HG03095 (cell line): ENCODE data around the gene FN1.
A peak's percentile ranks its signal among the peaks of the same experiment; 100 is the strongest.
"Not testable (repeated sequence)": the region's sequence is repeated elsewhere in the genome, so short reads cannot be mapped to it uniquely, and the experiment has no call there.

Experiments used
- ATAC-seq: cut with Tn5 transposase; IDR thresholded peaks from one replicate; pipeline ENCODE4 v1.9.1; 2021; ENCODE audit warnings: moderate library complexity; ENCODE audit not compliant: unreplicated experiment

Gene FN1

GRCh38 chr2:215369181-215369760 is 66.6 kb downstream of the FN1 start:
- no peak for ATAC-seq

GRCh38 chr2:215368493-215368809 is 67.4 kb downstream of the FN1 start:
- ATAC-seq = no peak

DNA sequence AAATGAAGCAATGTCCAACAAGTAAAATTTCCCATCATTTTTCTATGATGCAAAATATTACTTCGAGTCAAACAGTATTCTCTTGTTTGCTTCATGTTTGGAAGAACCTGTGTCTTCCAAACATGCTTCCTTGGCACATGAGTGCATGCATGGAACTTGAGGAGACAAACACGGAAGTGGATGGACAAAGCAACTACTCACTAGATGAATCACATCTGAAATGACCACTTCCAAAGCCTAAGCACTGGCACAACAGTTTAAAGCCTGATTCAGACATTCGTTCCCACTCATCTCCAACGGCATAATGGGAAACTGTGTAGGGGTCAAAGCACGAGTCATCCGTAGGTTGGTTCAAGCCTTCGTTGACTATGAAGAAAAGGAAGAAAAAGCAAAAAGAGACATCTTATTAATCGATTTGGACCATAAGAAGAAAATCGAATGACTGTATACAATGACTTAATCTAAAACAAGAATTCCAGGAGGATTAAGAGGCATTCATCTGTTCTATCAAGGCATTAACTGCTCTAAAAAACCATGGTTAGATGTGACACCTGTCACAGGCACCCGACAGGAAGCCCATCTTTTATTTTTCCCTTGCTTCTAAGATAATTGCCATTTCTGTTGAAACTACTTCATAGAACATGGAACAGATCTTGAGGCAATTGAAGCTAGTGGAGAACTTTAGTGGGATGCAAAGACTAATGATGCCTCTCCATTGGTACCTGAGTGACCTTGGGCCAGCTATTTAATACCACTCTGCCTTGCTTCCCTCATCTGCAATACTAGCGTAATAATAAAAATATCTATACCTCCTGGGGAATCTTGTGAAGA is 68.0 kb downstream of the FN1 start:
- ATAC-seq = no peak

GRCh38 chr2:215366440-215367032 is 69.3 kb downstream of the FN1 start:
- ATAC-seq = no peak

DNA sequence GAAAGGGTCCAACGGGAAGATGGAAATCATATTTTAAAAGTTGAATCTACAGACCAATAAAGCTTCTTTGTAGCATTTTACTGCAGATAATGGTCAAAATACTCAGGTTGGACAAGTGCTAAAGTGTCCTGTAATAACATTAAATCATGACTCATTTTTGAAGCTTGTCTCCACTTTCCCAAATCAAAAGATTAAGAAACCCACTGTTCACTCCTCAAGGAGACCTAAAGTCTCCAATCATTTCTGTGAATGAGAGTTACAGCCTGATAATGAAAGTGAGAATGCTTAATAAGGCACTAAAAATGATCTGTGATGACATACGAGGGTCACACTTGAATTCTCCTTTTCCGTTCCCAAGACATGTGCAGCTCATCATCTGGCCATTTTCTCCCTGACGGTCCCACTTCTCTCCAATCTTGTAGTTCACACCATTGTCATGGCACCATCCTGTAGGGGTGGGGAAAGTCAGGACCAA is 70.6 kb downstream of the FN1 start:
- ATAC-seq = peak; percentile 47

DNA sequence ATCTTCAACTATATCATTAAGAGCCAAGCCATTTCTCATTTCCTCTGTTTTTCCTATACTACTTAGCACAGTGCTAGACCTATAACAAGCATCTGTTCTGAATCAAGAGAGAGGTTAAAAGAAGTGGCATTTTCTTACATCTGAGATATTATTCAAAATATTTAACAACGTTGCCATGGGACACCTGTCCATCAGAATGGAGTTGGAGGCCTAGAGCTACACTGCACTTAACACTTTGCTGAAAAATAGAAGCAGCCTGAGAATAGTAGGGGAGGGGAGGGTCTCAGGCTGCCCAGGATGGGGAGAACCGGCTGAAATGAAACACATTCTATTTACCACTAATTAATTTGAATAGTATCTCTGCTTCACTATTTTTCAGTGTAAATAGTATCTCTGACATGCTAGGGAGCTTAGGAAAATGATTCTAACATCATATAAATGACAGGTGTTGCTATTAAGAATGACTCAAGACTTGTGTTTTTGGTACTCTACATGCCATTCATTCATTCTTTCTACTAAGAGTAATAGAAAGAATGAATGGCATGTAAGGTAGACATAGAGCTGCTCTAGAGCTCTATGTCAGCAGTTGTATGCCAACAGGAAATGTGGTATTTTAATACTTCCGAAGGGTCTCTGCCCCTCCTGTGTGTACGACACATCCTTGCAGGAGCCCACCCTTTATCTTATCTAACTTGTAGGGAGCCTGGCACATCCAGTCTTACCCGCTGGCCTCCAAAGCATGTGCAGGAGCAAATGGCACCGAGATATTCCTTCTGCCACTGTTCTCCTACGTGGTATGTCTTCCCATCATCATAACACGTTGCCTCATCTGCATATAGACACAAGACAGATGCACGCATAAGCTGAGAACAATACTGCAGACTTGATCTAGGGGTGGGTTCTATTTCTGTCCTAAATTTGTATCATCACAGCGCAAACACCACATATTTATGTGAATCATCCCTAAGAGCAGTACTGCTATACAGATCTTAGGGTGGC is 71.4 kb downstream of the FN1 start:
- ATAC-seq = no peak

- ATAC-seq = no peak
Measured at GRCh38 chr2:215363461-215364156, 72.3 kb downstream of the FN1 start.

DNA sequence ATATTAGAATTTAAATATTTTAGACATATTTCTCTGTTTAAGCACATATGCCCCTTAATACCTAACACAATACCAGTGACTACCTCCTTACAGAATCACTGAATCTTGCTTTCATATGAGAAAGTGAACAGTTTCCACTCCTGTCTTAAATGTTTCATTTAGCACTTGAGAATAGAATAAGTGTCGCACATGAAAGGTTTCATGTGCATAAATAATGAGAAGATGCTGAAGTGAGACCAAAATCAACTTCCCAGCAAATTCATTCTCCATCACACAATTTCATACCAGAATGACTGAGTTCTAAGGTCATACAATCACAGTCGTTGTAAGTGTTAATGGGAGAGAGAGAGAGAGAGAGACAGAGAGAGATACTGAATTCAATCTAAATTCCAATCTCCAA is 72.8 kb downstream of the FN1 start:
- no peak for ATAC-seq

DNA sequence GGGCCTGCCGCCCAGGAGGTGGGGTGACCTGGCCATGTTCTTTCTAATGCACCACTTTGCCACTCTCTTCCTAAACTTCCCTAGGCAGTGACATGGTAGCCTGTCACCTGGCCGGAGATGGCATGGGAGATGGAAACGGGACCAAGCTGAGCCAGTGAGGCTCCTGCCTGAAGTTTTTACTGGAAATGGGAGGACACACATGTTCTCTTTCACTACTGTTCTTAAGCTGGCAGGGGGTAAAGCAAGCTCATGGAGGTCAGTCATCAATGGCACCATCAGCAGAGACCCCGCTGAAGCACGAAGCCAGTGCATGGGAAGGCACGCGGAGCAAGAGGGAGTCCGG is 73.3 kb downstream of the FN1 start:
- ATAC-seq = no peak

DNA sequence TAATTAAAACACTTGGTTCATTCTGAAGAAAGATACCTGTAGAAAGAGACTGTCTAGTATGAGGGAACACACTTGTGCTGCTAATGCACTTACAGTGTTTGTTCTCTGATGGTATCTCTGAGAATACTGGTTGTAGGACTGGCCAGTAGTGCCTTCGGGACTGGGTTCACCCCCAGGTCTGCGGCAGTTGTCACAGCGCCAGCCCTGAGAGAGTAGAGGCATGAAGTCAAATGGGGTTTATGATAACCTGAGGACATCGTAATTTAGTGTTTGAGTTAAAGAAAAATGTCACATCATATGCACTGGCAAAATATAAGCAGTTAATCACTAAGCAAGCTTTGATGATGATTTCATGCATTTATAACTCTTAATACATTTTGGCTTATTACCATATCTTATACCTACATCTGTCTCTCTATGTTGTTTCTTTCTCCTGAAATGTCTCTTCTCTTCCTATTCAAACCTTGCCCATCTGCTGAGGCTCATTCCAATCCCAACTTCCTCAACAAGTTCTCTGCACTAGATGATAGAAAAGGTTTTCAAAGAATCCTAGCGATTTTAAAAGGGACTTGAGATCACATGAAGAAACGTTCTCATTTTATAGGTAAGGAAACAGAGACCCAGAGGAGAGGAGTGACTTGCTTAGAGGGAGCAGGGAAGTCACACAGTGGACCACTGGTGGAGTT is 73.8 kb downstream of the FN1 start:
- ATAC-seq = no peak

DNA sequence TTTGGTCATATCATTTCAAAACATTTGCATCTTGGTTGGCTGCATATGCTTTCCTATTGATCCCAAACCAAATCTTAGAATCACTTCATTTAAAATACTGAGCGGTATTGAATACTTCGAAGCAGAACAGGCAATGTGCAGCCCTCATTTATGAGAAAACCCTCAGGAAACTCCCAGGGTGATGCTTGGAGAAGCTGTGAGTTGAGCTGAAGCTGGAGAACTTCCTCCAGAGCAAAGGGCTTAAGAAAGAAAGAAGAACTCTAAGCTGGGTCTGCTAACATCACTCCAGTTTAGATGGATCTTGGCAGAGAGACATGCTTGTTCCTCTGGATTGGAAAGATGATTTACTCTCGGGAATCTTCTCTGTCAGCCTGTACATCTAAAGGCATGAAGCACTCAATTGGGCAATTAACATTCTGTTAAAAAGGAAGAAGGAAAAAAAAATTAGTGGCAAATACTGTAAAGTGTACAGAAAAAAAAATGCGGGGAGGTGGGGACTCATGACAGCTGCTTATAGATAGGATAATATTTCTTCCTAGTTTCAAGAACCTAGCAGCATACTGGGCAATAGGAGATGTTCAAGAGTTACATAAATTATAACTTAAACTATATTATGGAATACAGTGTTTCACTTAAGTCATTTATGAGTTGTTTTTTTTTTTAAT is 74.5 kb downstream of the FN1 start:
- ATAC-seq = no peak

DNA sequence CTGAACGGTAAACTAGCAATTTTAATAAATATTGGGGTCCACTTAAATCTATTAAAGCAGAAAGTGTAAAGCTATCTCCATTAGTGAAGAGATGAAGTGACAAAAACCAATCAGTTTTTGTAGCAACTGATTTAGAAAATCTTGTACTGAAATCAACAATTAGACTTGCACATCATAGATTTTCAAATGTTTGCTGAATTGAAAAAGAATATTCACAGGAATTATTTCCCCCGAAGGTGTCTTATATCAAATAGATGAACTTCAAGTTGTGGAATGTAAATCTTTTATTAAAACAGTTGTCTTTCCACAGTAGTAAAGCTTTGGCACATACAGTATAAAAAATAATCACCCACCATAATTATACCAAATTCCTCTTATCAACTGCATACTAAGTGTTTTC is 75.3 kb downstream of the FN1 start:
- ATAC-seq = no peak

- ATAC-seq = not testable (repeated sequence)
Measured at GRCh38 chr2:215360059-215360458, 75.8 kb downstream of the FN1 start.

DNA sequence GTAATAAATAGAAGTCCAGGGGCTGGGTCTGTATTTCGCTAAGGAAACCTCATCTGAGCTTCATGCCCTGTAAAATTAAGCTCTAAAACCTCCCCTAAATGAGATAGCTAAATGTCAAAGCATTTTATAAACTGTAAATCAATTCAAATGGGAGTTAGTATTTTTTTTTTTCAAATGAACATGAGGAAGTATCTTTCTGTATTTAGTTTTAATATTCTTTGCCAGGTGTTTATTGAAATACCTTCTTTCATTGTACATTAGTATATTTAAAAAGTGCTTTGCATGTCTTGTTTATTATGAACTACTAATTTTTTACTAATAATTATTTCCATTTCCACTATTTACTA is 76.3 kb downstream of the FN1 start:
- no peak for ATAC-seq

DNA sequence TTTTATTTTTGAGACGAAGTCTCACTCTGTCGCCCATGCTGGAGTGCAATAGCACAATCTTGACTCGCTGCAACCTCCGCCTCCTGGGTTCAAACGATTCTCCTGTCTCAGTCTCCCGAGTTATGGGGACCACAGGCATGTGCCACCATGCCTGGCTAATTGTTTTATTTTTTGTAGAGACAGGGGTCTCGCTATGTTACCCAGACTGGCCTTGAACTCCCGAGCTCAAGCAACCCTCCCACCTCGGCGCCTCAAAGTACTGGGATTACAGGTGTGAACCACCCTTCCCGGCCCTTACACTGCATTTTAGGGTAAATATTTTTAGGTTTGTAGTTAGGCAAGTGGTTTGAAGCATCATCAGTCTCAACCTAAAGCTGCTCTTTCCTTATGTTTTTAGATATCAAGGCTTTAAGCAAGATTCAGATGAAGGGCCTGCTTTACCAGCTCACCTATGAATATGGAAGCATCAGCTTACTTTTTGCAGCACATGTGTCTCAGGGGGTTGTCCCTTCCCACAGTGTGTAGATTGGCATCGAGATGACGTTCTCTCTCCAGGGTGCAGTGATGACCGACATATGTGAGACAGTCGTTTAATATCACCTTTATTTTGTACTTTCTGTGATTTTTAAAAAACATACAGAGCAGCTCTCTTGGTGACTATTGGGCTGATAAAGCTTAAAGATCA is 76.8 kb downstream of the FN1 start:
- no peak for ATAC-seq

DNA sequence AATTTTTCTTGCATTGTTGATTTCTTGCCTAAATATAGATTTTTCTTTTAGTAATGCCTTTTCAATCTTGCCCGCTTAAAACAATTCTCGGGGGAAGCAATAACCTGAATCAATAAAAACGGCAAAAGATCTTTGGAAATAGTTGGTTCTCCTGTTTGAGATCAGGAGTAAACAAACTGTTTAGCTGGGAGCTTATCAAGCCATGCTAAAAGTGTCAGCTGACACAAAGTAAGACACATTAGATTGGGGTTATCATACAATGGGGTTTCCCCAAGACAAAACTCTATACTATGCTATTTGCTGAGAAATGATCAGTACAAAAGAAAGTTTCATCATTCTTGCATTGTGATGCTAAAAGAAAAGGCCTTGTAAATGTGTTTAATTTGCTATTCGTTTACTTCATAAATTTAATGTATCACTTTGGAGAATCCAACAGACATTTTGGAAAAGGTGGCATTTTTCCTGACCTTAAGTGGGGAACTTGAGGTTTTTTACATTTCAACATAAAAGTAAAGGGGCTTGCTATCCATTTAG is 77.5 kb downstream of the FN1 start:
- ATAC-seq = no peak

- no peak for ATAC-seq
Measured at GRCh38 chr2:215357660-215358059, 78.2 kb downstream of the FN1 start.

GRCh38 chr2:215356948-215357461 is 78.9 kb downstream of the FN1 start:
- ATAC-seq = no peak
